IMR-90 (cell line): ENCODE measurements around the gene TMEM131. TPM values are rescaled to one million over a fixed set of nuclear protein-coding genes. Genes with fewer than 3 reads are reported as not detected.

Source experiments
- ATAC-seq: fragments of 200-7000 bp; cut with Tn5 transposase; 2 replicates; pipeline ENCODE4 v1.9.1; 2020; ENCODE audit warnings: low read depth, mild to moderate bottlenecking, moderate library complexity
- BruUV-seq: library from RNA; stranded (reverse); fragments of 400-500 nt; replicated peaks from 2 replicates; lab custom pipeline; 2021; lab: Mats Ljungman, UMichigan
- CTCF ChIA-PET: fragments of 300-600 bp; formaldehyde crosslinking; extraction: SDS; loops from one replicate; lab custom pipeline; 2021; ENCODE audit warnings: antibody characterized with exemption; lab: Yijun Ruan, JAX
- POLR2A ChIA-PET: fragments of 300-600 bp; sonication (Branson Sonifier 250); formaldehyde crosslinking; loops from one replicate; lab custom pipeline; 2022; ENCODE audit warnings: antibody characterized with exemption; ENCODE audit not compliant: unreplicated experiment; lab: Charles Lee
- DNase-seq: peaks from one replicate; pipeline ENCODE4 v3.0.0; 2013
- H2AFZ ChIP-seq: replicated peaks from 2 replicates; pipeline ENCODE3; 2013; ENCODE audit warnings: low read length, mild to moderate bottlenecking; ENCODE audit not compliant: poor library complexity
- H2AK5ac ChIP-seq: 2 replicates; pipeline ENCODE4 v1.6.1; 2013; ENCODE audit warnings: low read depth, low read length, inconsistent platforms
- H2AK9ac ChIP-seq: replicated peaks from 2 replicates; pipeline ENCODE3; 2013; ENCODE audit warnings: mild to moderate bottlenecking, low read depth, low read length, moderate library complexity; ENCODE audit not compliant: poor library complexity
- H2BK120ac ChIP-seq: 2 replicates; pipeline ENCODE4 v1.6.1; 2013; ENCODE audit warnings: low read depth, low read length, inconsistent platforms
- H2BK15ac ChIP-seq: 3 replicates; pipeline ENCODE4 v1.6.1; 2013; ENCODE audit warnings: low read depth, low read length, inconsistent platforms
- H2BK20ac ChIP-seq: 2 replicates; pipeline ENCODE4 v1.6.1; 2013; ENCODE audit warnings: low read depth, mild to moderate bottlenecking, inconsistent platforms, low read length, moderate library complexity
- H2BK5ac ChIP-seq: 2 replicates; pipeline ENCODE4 v1.6.1; 2013; ENCODE audit warnings: mild to moderate bottlenecking, low read depth, low read length, inconsistent platforms; ENCODE audit not compliant: poor library complexity, severe bottlenecking
- H3K14ac ChIP-seq: replicated peaks from 2 replicates; pipeline ENCODE4 v1.6.1; 2013; ENCODE audit warnings: low read depth, low read length, inconsistent platforms
- H3K18ac ChIP-seq: 2 replicates; pipeline ENCODE4 v1.6.1; 2013; ENCODE audit warnings: low read depth, low read length, control low read depth
- H3K23ac ChIP-seq: 2 replicates; pipeline ENCODE4 v1.6.1; 2013; ENCODE audit warnings: low read depth, low read length, inconsistent platforms
- H3K27ac ChIP-seq: 2 replicates; pipeline ENCODE4 v1.5.1; 2013; ENCODE audit warnings: mild to moderate bottlenecking, control low read depth, low read length; ENCODE audit not compliant: insufficient read depth
- H3K27me3 ChIP-seq: 2 replicates; pipeline ENCODE4 v1.6.1; 2013; ENCODE audit warnings: low read length; ENCODE audit not compliant: control insufficient read depth, insufficient read depth
- H3K36me3 ChIP-seq: 2 replicates; pipeline ENCODE4 v1.6.1; 2013; ENCODE audit warnings: low read length, mixed read lengths; ENCODE audit not compliant: control insufficient read depth, insufficient read depth
- H3K4ac ChIP-seq: 2 replicates; pipeline ENCODE4 v1.6.1; 2013; ENCODE audit warnings: low read depth, low read length, inconsistent platforms
- H3K4me1 ChIP-seq: 2 replicates; pipeline ENCODE4 v1.6.1; 2013; ENCODE audit warnings: low read length, mixed read lengths; ENCODE audit not compliant: control insufficient read depth, insufficient read depth
- H3K4me2 ChIP-seq: 2 replicates; pipeline ENCODE4 v1.6.1; 2013; ENCODE audit warnings: low read depth, mild to moderate bottlenecking, control low read depth, low read length, moderate library complexity
- H3K4me3 ChIP-seq: 2 replicates; pipeline ENCODE4 v1.5.1; 2013; ENCODE audit warnings: low read depth, mild to moderate bottlenecking, control low read depth, low read length, moderate library complexity; ENCODE audit not compliant: insufficient read depth
- H3K56ac ChIP-seq: 2 replicates; pipeline ENCODE4 v1.6.1; 2013; ENCODE audit warnings: low read length, inconsistent platforms; ENCODE audit not compliant: insufficient read depth; ENCODE audit errors: extremely low read depth
- H3K79me1 ChIP-seq, 2 experiments: 2 replicates each; pipeline ENCODE4 v1.6.1; 2013; ENCODE audit warnings: low read length in 2 of 2, inconsistent platforms in 1 of 2, low read depth in 1 of 2
- H3K9ac ChIP-seq: 2 replicates; pipeline ENCODE4 v1.6.1; 2013; ENCODE audit warnings: low read depth, low read length, control low read depth
- H3K9me1 ChIP-seq: 2 replicates; pipeline ENCODE4 v1.6.1; 2013; ENCODE audit warnings: low read length, inconsistent platforms; ENCODE audit not compliant: insufficient read depth
- H3K9me3 ChIP-seq: 2 replicates; pipeline ENCODE4 v1.6.1; 2013; ENCODE audit warnings: low read length; ENCODE audit not compliant: control insufficient read depth, insufficient read depth
- H4K20me1 ChIP-seq: 2 replicates; pipeline ENCODE4 v1.6.1; 2013; ENCODE audit warnings: low read length, inconsistent platforms; ENCODE audit not compliant: insufficient read depth
- H4K5ac ChIP-seq: 2 replicates; pipeline ENCODE4 v1.6.1; 2013; ENCODE audit warnings: mild to moderate bottlenecking, low read depth, low read length, control low read depth
- H4K8ac ChIP-seq, 2 experiments: 2 replicates each; pipeline ENCODE4 v1.6.1; 2013; ENCODE audit warnings: low read depth in 2 of 2, low read length in 2 of 2, control low read depth in 1 of 2, inconsistent platforms in 1 of 2
- H4K91ac ChIP-seq: 2 replicates; pipeline ENCODE4 v1.6.1; 2013; ENCODE audit warnings: low read depth, low read length, inconsistent platforms; ENCODE audit not compliant: insufficient read depth
- BHLHE40 ChIP-seq: fragments of 150-350 bp; IDR thresholded peaks from 2 replicates; pipeline ENCODE4 v1.6.1; 2016; ENCODE audit warnings: mild to moderate bottlenecking, low read depth, low read length
- CEBPB ChIP-seq: IDR thresholded peaks from 2 replicates; pipeline ENCODE4 v1.6.1; 2012; ENCODE audit warnings: low read depth, low read length, improper control_type of control experiment
- CHD1 ChIP-seq: IDR thresholded peaks from 2 replicates; pipeline ENCODE4 v1.6.1; 2012; ENCODE audit warnings: low read depth, low read length, improper control_type of control experiment
- ELK1 ChIP-seq: fragments of 150-350 bp; IDR thresholded peaks from 2 replicates; pipeline ENCODE4 v1.6.1; 2016; ENCODE audit warnings: low read depth, mild to moderate bottlenecking, low read length, moderate library complexity, borderline replicate concordance
- FOS ChIP-seq: fragments of 150-350 bp; IDR thresholded peaks from 2 replicates; pipeline ENCODE4 v1.6.1; 2016; ENCODE audit warnings: low read depth, low read length
- MAFK ChIP-seq: IDR thresholded peaks from 2 replicates; pipeline ENCODE4 v1.6.1; 2012; ENCODE audit warnings: low read depth, low read length, improper control_type of control experiment
- MAZ ChIP-seq: IDR thresholded peaks from 2 replicates; pipeline ENCODE4 v1.6.1; 2012; ENCODE audit warnings: low read depth, mild to moderate bottlenecking, low read length, improper control_type of control experiment, moderate library complexity, borderline replicate concordance
- MXI1 ChIP-seq: IDR thresholded peaks from 2 replicates; pipeline ENCODE4 v1.6.1; 2012; ENCODE audit warnings: low read depth, mild to moderate bottlenecking, low read length, moderate library complexity, borderline replicate concordance
- NFE2L2 ChIP-seq: fragments of 150-350 bp; IDR thresholded peaks from 2 replicates; pipeline ENCODE4 v1.6.1; 2016; ENCODE audit warnings: low read depth, mild to moderate bottlenecking, low read length
- POLR2A ChIP-seq: IDR thresholded peaks from 2 replicates; pipeline ENCODE4 v1.6.1; 2012; ENCODE audit warnings: mild to moderate bottlenecking, low read depth, low read length
- RAD21 ChIP-seq: IDR thresholded peaks from 2 replicates; pipeline ENCODE4 v1.6.1; 2012; ENCODE audit warnings: low read length, improper control_type of control experiment
- RCOR1 ChIP-seq: IDR thresholded peaks from 2 replicates; pipeline ENCODE4 v1.6.1; 2012; ENCODE audit warnings: mild to moderate bottlenecking, low read length, improper control_type of control experiment; ENCODE audit not compliant: insufficient replicate concordance
- RFX5 ChIP-seq: IDR thresholded peaks from 2 replicates; pipeline ENCODE4 v1.8.0; 2012; ENCODE audit warnings: low read depth, mild to moderate bottlenecking, low read length, moderate library complexity
- WGBS, 2 experiments: methylation state at CpG; one replicate each; pipeline versions ENCODE4 v1.1.5 to v1.1.7; 2013; ENCODE audit warnings: missing lambda C conversion rate in 2 of 2; ENCODE audit not compliant: insufficient read length in 1 of 2; ENCODE audit errors: extremely low coverage in 2 of 2; 5-methylcytosine and 5-hydroxymethylcytosine counted together
- dilution Hi-C: fragments of 300-500 bp; cut with HindIII; formaldehyde crosslinking; loops from one replicate; pipeline ENCODE4 v1.14.3; 2018; ENCODE audit warnings: low sequenced_read_pairs; ENCODE audit not compliant: unreplicated experiment
- in situ Hi-C: fragments of 300-500 bp; cut with MboI; formaldehyde crosslinking; loops from 3 replicates; pipeline ENCODE4 v1.14.3; 2019; ENCODE audit warnings: low sequenced_read_pairs, inconsistent platforms, mixed read lengths
- intact Hi-C: fragments of 100-400 bp; cut with micrococcal nuclease; formaldehyde crosslinking; loops from 2 replicates; pipeline ENCODE4 v1.10.0; 2022
- polyA plus RNA-seq, 3 experiments: library from polyadenylated mRNA; depleted of rRNA; stranded (reverse); fragments of >200 nt; gene quantifications; 2 replicates each; pipeline ENCODE4 v1.2.3, GENCODE V29; 2012; ENCODE audit warnings: low replicate concordance in 1 of 3
- total RNA-seq: library from RNA; depleted of rRNA; stranded (reverse); fragments of >200 nt; gene quantifications from 2 replicates; pipeline ENCODE4 v1.2.3, GENCODE V29; 2012
- TF ChIP-seq, protein P1 (sequence below): fragments of 150-350 bp; IDR thresholded peaks from 2 replicates; pipeline ENCODE4 v1.6.1; 2017; ENCODE audit warnings: mild to moderate bottlenecking, antibody characterized with exemption, low read length, low read depth
- TF ChIP-seq, protein P2 (sequence below): conservative IDR thresholded peaks from 2 replicates; pipeline ENCODE4 v1.5.1; 2012; ENCODE audit warnings: mild to moderate bottlenecking, low read depth, low read length, improper control_type of control experiment

The TMEM131 gene
- total and polyA plus RNA-seq, 2 of the 4 experiments (the other 2 are of a cell fraction) = 13.3 to 14.0 TPM

DNA sequence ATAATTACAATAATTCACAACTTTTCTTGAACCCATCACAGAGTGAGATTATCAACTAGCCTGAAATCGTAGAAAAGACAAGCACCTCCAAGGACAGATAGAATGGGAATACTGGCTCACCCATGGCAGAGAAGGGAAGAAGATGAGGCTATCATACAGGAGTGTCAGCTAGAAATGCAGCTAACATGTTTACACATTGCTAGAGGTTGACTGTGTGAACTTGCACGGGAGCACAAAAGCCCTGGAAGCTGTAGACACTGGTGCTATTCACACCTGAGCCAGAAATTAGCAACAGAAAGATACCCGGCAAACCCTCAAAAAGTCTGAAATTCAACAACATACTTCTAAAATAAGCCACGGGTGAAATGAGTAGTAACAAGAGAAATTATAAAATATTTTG is 150.6 kb downstream of the TMEM131 start:
- ATAC-seq = no peak
- dilution Hi-C loops = no loop called here
- Histone ChIP-seq H2BK120ac (no peak overlapping the region), H2BK5ac (no peak overlapping the region), H3K4me3 (no peak overlapping the region), H2AFZ (no peak overlapping the region), H4K5ac (no peak overlapping the region), H2BK20ac (no peak overlapping the region), H3K4me1 (peaks cover 2% of the 10 kb centered on the region; the same call in 1 of the 2 replicates), H3K9ac (no peak overlapping the region), H2AK5ac (no peak overlapping the region), H3K4ac (no peak overlapping the region), H3K9me3 (no peaks in the 10 kb centered on the region), H3K56ac (no peak overlapping the region), H2BK15ac (no peak overlapping the region), H3K23ac (no peak overlapping the region), H3K4me2 (no peak overlapping the region), H2AK9ac (no peak overlapping the region), H4K8ac (no peak overlapping the region), H4K20me1 (no peaks in the 10 kb centered on the region; the same call in 1 of the 2 replicates), H3K79me1 (peaks cover 18 to 31% of the 10 kb centered on the region in 2 experiments), H4K91ac (no peak overlapping the region), H3K36me3 (peaks cover 2% of the 10 kb centered on the region), H3K18ac (no peak overlapping the region), H3K27me3 (no peaks in the 10 kb centered on the region), H3K27ac (no peak overlapping the region), H3K14ac (no peak overlapping the region), H3K9me1 (peaks cover 3% of the 10 kb centered on the region; the same call in 1 of the 2 replicates)
- TF ChIP-seq MAFK = no peak
- no peak for TF ChIP-seq BHLHE40
- TF ChIP-seq ELK1 = no peak
- no peak for TF ChIP-seq CEBPB
- TF ChIP-seq, protein P1, sequence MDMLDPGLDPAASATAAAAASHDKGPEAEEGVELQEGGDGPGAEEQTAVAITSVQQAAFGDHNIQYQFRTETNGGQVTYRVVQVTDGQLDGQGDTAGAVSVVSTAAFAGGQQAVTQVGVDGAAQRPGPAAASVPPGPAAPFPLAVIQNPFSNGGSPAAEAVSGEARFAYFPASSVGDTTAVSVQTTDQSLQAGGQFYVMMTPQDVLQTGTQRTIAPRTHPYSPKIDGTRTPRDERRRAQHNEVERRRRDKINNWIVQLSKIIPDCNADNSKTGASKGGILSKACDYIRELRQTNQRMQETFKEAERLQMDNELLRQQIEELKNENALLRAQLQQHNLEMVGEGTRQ = no peak
- TF ChIP-seq, protein P2, sequence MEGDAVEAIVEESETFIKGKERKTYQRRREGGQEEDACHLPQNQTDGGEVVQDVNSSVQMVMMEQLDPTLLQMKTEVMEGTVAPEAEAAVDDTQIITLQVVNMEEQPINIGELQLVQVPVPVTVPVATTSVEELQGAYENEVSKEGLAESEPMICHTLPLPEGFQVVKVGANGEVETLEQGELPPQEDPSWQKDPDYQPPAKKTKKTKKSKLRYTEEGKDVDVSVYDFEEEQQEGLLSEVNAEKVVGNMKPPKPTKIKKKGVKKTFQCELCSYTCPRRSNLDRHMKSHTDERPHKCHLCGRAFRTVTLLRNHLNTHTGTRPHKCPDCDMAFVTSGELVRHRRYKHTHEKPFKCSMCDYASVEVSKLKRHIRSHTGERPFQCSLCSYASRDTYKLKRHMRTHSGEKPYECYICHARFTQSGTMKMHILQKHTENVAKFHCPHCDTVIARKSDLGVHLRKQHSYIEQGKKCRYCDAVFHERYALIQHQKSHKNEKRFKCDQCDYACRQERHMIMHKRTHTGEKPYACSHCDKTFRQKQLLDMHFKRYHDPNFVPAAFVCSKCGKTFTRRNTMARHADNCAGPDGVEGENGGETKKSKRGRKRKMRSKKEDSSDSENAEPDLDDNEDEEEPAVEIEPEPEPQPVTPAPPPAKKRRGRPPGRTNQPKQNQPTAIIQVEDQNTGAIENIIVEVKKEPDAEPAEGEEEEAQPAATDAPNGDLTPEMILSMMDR = no peak
- TF ChIP-seq MAZ = no peak
- TF ChIP-seq POLR2A = no peak
- no peak for TF ChIP-seq CHD1
- no peak for TF ChIP-seq NFE2L2
- TF ChIP-seq FOS = no peak
- no peak for TF ChIP-seq RAD21
- no peak for TF ChIP-seq RFX5
- no peak for TF ChIP-seq MXI1
- TF ChIP-seq RCOR1 = no peak
- POLR2A ChIA-PET = no interaction called here
- in situ Hi-C loops = no loop called here
- BruUV-seq = no TSS peak
- intact Hi-C loops = no loop called here
- WGBS, 2 experiments = no CpG with 5 or more reads among the region's 4 CpGs
- DNase-seq = no peak
- CTCF ChIA-PET = no interaction called here
